Neural cell (in vitro differentiated cells): ENCODE measurements around the gene CHURC1. TPM values are rescaled to one million over a fixed set of nuclear protein-coding genes. Genes with fewer than 3 reads are reported as not detected.

Experiments
- H2AFZ ChIP-seq: fragments of 200-600, 300-800 bp; sonication (generic), shearing (Covaris generic); 2 replicates; pipeline ENCODE4 v1.6.0; 2014; ENCODE audit warnings: low read depth, mild to moderate bottlenecking, antibody characterized with exemption, low read length, moderate library complexity
- H3F3A ChIP-seq: fragments of 200-600 bp; shearing (Covaris generic); 2 replicates; pipeline ENCODE4 v1.6.1; 2016; ENCODE audit warnings: mild to moderate bottlenecking, moderate library complexity, mixed read lengths, antibody characterized with exemption, low read length; ENCODE audit not compliant: insufficient read depth, poor library complexity, severe bottlenecking
- H3K27ac ChIP-seq: fragments of 200-600, 300-800 bp; sonication (generic), shearing (Covaris generic); 2 replicates; pipeline ENCODE4 v1.5.1; 2014; ENCODE audit warnings: mild to moderate bottlenecking, low read length, moderate library complexity
- H3K27me3 ChIP-seq: fragments of 300-800, 200-600 bp; sonication (generic), shearing (Covaris generic); 2 replicates; pipeline ENCODE4 v1.6.0; 2014; ENCODE audit warnings: mild to moderate bottlenecking, low read depth, low read length, moderate library complexity; ENCODE audit not compliant: insufficient read depth
- H3K36me3 ChIP-seq: fragments of 300-800, 200-600 bp; sonication (generic), shearing (Covaris generic); 2 replicates; pipeline ENCODE4 v1.5.1; 2014; ENCODE audit warnings: mild to moderate bottlenecking, antibody characterized with exemption, low read length, moderate library complexity; ENCODE audit not compliant: insufficient read depth
- H3K4me2 ChIP-seq: fragments of 300-800, 200-600 bp; sonication (generic), shearing (Covaris generic); 2 replicates; pipeline ENCODE4 v1.6.0; 2014; ENCODE audit warnings: mild to moderate bottlenecking, low read length
- H3K4me3 ChIP-seq: fragments of 300-800, 200-600 bp; sonication (generic), shearing (Covaris generic); 2 replicates; pipeline ENCODE4 v1.5.1; 2014; ENCODE audit warnings: mild to moderate bottlenecking, low read length, moderate library complexity
- H3K79me2 ChIP-seq: fragments of 200-600 bp; shearing (Covaris generic); replicated peaks from 2 replicates; pipeline ENCODE4 v1.6.0; 2014; ENCODE audit warnings: mild to moderate bottlenecking, low read length, moderate library complexity; ENCODE audit not compliant: insufficient read depth
- H3K9ac ChIP-seq: fragments of 300-800, 200-600 bp; sonication (generic), shearing (Covaris generic); 2 replicates; pipeline ENCODE4 v1.6.1; 2016; ENCODE audit warnings: mild to moderate bottlenecking, low read length, mixed read lengths
- H3K9me2 ChIP-seq: fragments of 200-600 bp; shearing (Covaris generic); 2 replicates; pipeline ENCODE4 v1.6.1; 2016; ENCODE audit warnings: mild to moderate bottlenecking, low read length, mixed read lengths; ENCODE audit not compliant: insufficient read depth
- H3K9me3 ChIP-seq: fragments of 200-600, 300-800 bp; sonication (generic), shearing (Covaris generic); 2 replicates; pipeline ENCODE4 v1.6.1; 2016; ENCODE audit warnings: mild to moderate bottlenecking, mixed run types, low read length, moderate library complexity, mixed read lengths
- H4K20me1 ChIP-seq: fragments of 200-600 bp; shearing (Covaris generic); 2 replicates; pipeline ENCODE4 v1.6.1; 2016; ENCODE audit warnings: mild to moderate bottlenecking, mixed run types; ENCODE audit not compliant: insufficient read depth
- CTCF ChIP-seq: fragments of 450-650 bp; IDR thresholded peaks from 2 replicates; pipeline ENCODE4 v1.5.1; 2014; ENCODE audit warnings: antibody characterized with exemption, mild to moderate bottlenecking, moderate library complexity; ENCODE audit not compliant: poor library complexity, severe bottlenecking
- EP300 ChIP-seq: fragments of 450-650 bp; conservative IDR thresholded peaks from 2 replicates; pipeline ENCODE4 v1.6.1; 2014; ENCODE audit warnings: antibody characterized with exemption, mild to moderate bottlenecking, moderate library complexity; ENCODE audit not compliant: poor library complexity, severe bottlenecking
- EZH2 ChIP-seq: fragments of 200-600, 300-800 bp; shearing (Covaris generic), sonication (generic); IDR thresholded peaks from 2 replicates; pipeline ENCODE4 v1.6.1; 2014; ENCODE audit warnings: antibody characterized with exemption, low read length, borderline replicate concordance, mild to moderate bottlenecking; ENCODE audit not compliant: insufficient read depth, poor library complexity, severe bottlenecking
- MXI1 ChIP-seq: fragments of 450-650 bp; conservative IDR thresholded peaks from 2 replicates; pipeline ENCODE4 v1.6.1; 2014; ENCODE audit warnings: antibody characterized with exemption, mild to moderate bottlenecking; ENCODE audit not compliant: poor library complexity, severe bottlenecking
- POLR2AphosphoS5 ChIP-seq: IDR thresholded peaks from 2 replicates; pipeline ENCODE4 v1.6.1; 2012
- RAD21 ChIP-seq: fragments of 450-650 bp; conservative IDR thresholded peaks from 2 replicates; pipeline ENCODE4 v1.6.1; 2014; ENCODE audit warnings: antibody characterized with exemption, mild to moderate bottlenecking, moderate library complexity
- SMC3 ChIP-seq: fragments of 450-650 bp; conservative IDR thresholded peaks from 2 replicates; pipeline ENCODE4 v1.6.1; 2014; ENCODE audit warnings: antibody characterized with exemption, mild to moderate bottlenecking, moderate library complexity; ENCODE audit not compliant: poor library complexity
- TAF1 ChIP-seq: IDR thresholded peaks from 2 replicates; pipeline ENCODE4 v1.6.1; 2012; ENCODE audit warnings: low read depth
- polyA plus RNA-seq: library from polyadenylated mRNA; depleted of rRNA; stranded (reverse); fragments of >200 nt; gene quantifications from 2 replicates; pipeline ENCODE4 v1.2.3, GENCODE V29; 2014
- TF ChIP-seq, protein P1 (sequence below): IDR thresholded peaks from 2 replicates; pipeline ENCODE4 v1.6.1; 2012; ENCODE audit warnings: borderline replicate concordance

CHURC1 gene
- polyA plus RNA-seq, 1 donor from 2014 or later = 69.5 TPM

GRCh38 chr14:64965356-64966000, 51.2 kb downstream of the CHURC1 start:
- no peak overlapping the region for H3K4me2 ChIP-seq

DNA sequence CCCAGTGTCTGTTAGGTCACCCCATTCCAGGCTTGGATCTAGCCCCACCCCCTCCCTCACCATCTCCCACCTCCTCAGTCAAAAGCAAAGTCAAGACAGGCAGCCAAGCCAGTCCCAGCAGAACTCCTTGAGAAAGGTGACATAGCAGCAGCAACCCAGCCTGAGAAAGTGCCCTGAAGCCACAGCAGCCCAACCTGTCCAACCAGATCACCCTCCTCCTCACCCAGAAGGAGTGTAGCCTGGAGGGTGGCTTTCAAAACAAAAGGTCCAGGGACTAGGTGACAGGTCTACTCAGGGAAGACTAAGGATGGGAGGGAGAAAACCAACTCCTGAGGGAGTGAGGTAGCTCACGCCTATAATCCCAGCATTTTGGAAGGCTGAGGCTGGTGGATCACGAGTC, 52.7 kb downstream of the CHURC1 start:
- H3K36me3 ChIP-seq = no peaks in the 10 kb centered on the region
- no peak overlapping the region for H3K4me3 ChIP-seq
- H3K27me3 ChIP-seq = no peaks in the 10 kb centered on the region
- H2AFZ ChIP-seq = no peak overlapping the region
- no peaks in the 10 kb centered on the region for H3F3A ChIP-seq
- H3K9ac ChIP-seq = no peak overlapping the region
- H3K9me2 ChIP-seq = no peaks in the 10 kb centered on the region
- no peaks in the 10 kb centered on the region for H4K20me1 ChIP-seq
- no peaks in the 10 kb centered on the region for H3K9me3 ChIP-seq
- no peak overlapping the region for H3K4me2 ChIP-seq
- no peak overlapping the region for H3K27ac ChIP-seq
- H3K79me2 ChIP-seq = no peaks in the 10 kb centered on the region
- TF ChIP-seq EP300 = no peak
- no peak for TF ChIP-seq TAF1
- TF ChIP-seq CTCF = no peak
- no peak for TF ChIP-seq MXI1
- no peak for TF ChIP-seq SMC3
- TF ChIP-seq, protein P1, sequence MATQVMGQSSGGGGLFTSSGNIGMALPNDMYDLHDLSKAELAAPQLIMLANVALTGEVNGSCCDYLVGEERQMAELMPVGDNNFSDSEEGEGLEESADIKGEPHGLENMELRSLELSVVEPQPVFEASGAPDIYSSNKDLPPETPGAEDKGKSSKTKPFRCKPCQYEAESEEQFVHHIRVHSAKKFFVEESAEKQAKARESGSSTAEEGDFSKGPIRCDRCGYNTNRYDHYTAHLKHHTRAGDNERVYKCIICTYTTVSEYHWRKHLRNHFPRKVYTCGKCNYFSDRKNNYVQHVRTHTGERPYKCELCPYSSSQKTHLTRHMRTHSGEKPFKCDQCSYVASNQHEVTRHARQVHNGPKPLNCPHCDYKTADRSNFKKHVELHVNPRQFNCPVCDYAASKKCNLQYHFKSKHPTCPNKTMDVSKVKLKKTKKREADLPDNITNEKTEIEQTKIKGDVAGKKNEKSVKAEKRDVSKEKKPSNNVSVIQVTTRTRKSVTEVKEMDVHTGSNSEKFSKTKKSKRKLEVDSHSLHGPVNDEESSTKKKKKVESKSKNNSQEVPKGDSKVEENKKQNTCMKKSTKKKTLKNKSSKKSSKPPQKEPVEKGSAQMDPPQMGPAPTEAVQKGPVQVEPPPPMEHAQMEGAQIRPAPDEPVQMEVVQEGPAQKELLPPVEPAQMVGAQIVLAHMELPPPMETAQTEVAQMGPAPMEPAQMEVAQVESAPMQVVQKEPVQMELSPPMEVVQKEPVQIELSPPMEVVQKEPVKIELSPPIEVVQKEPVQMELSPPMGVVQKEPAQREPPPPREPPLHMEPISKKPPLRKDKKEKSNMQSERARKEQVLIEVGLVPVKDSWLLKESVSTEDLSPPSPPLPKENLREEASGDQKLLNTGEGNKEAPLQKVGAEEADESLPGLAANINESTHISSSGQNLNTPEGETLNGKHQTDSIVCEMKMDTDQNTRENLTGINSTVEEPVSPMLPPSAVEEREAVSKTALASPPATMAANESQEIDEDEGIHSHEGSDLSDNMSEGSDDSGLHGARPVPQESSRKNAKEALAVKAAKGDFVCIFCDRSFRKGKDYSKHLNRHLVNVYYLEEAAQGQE = no peak
- no peak for TF ChIP-seq EZH2
- TF ChIP-seq POLR2AphosphoS5 = no peak

More at GRCh38 chr14:64965356-64966000, 51.2 kb downstream of the CHURC1 start:
- Histone ChIP-seq H2AFZ (no peak overlapping the region), H3K36me3 (no peaks in the 10 kb centered on the region), H3K9ac (no peak overlapping the region), H3K9me2 (no peaks in the 10 kb centered on the region), H3K27me3 (no peaks in the 10 kb centered on the region), H4K20me1 (no peaks in the 10 kb centered on the region), H3K27ac (no peak overlapping the region), H3K79me2 (no peaks in the 10 kb centered on the region), H3K4me3 (no peak overlapping the region), H3K9me3 (no peaks in the 10 kb centered on the region), H3F3A (no peaks in the 10 kb centered on the region)
- TF ChIP-seq EZH2 = no peak
- no peak for TF ChIP-seq EP300
- no peak for TF ChIP-seq TAF1
- no peak for TF ChIP-seq POLR2AphosphoS5
- TF ChIP-seq SMC3 = no peak
- TF ChIP-seq CTCF = no peak
- TF ChIP-seq RAD21 = no peak
- TF ChIP-seq MXI1 = no peak
- TF ChIP-seq, protein P1 = no peak
